ENCODE data around the gene ALPI. TPM values are rescaled to one million over a fixed set of nuclear protein-coding genes. Genes with fewer than 3 reads are reported as not detected.
A peak's percentile ranks its signal among the peaks of the same experiment; 100 is the strongest.
"Not testable (repeated sequence)": the region's sequence is repeated elsewhere in the genome, so short reads cannot be mapped to it uniquely, and the experiment has no call there.

ALPI gene
- total RNA-seq, 1 donor from 2014 or later = not detected

DNA sequence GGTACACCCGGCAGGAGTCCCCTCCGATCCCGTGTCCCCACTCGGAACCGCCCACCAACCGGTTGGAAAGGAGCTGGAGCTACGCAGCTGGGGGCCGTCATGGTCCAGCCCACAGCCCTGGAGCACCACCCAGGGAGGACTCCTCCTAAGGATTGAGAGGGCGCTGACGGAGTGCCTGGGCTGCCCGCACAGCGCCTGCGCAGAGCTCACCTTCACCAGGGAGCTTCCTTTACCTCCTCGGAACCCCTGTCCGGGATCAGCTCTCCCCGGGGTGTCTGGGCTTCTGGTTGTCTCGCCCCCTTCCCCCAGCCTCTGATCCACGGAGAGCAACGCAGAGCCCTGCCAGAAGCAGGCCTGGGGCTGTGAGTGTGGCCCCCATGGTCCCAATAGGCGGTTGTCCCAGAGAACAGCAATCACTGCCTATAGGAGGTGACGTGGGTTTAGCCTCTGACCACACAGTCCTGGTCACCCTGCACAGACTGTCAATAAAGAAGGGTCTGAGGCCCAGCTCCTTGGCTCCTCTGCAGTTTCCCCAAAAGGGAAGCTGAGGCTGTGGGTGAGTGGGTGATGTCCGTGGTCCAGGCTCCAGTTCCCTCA, 34.7 kb upstream of the ALPI start:
- peak; percentile 27 for ATAC-seq

DNA sequence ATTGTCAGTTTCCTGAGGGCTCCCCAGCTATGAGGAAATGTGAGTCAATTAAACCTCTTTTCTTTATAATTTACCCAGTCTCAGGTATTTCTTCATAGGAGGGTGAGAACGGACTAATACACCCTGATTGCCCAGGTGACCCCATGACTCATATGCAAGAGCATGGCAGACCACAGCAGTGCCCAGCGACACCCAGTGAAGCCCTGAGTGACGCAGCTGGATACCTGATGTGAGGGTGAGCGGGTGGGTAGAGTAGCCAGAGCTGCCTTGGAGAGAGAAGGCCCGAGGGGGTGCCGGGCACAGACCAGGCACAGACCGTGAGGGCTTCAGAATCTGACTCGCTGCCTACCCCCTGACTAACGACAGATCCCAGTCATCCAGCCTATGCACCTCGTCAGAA, 33.9 kb upstream of the ALPI start:
- no peak for ATAC-seq

DNA sequence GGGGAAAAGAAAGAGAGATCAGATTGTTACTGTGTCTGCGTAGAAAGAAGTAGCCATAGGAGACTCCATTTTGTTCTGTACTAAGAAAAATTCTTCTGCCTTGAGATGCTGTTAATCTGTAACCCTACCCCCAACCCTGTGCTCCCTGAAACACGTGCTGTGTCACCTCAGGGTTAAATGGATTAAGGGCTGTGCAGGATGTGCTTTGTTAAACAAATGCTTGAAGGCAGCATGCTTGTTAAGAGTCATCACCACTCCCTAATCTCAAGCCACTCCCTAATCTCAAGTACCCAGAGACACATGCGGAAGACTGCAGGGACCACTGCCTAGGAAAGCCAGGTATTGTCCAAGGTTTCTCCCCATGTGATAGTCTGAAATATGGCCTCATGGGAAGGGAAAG, 33.0 kb upstream of the ALPI start:
- ATAC-seq = not testable (repeated sequence)

GRCh38 chr2:232423407-232423806, 32.5 kb upstream of the ALPI start:
- not testable (repeated sequence) for ATAC-seq

DNA sequence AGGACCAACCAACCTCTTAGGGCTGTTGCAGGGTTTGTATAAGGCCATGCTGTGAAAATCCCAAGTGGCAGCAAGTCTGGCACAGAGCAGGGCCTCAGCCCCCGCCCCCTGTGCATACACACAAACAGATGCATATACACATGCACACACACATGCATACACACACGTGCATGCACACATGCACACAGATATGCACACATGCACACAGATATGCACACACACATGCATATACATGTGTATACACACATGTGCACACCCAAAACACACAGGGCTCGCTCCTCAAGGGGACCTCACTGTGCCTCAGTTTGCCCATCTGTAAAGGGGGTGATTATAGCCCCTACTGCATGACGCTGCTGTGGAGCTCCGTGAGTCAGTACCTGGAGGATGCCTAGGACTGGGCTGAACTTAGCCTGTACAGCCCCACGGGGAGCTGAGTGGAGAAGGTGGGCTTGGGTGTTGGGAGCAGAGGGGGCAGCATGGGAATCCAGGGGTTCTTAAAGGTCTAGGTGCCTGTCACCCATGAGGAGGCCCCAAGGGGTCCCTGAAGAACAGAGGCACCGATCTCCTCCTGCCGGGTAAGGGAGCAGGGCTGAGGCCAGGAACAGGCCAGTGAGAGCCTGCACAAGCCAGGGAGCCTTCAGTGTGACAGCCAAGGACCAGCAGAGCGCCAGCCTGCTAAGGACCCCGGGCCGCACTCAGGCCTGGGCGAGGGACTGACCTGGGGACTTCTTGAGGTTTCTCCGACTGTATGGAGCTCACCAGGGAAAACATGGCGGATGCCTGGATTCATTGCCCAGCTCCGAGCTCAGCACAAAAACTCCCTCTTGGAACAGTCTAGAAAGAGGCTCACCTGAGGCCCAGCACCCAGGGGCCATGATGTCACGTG, 24.0 kb upstream of the ALPI start:
- ATAC-seq = no peak

- ATAC-seq = peak; percentile 40
These were observed 23.3 kb upstream of the ALPI start for GRCh38 chr2:232432598-232433184.

GRCh38 chr2:232433622-232434021, 22.3 kb upstream of the ALPI start:
- not testable (repeated sequence) for ATAC-seq

DNA sequence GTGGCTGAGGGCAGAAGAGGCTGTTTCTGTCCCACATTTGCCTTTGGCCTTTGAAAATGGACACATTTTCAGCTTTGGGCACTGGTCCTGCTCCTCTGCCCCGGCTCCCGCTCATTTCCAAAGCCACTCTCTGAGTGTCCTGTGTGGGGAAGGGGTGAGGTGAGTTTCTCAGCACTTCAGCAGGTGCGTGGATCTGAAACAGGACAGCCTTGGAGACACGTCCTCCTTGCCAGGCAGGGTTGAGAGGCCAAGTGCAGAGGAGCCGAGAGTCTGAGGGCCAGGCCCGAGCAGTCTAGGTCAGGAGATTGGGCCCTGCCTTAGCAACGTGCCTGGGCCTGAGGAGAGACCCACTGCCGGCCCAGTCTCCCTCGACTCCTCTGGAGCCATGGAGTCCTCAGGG, 21.9 kb upstream of the ALPI start:
- no peak for ATAC-seq

DNA sequence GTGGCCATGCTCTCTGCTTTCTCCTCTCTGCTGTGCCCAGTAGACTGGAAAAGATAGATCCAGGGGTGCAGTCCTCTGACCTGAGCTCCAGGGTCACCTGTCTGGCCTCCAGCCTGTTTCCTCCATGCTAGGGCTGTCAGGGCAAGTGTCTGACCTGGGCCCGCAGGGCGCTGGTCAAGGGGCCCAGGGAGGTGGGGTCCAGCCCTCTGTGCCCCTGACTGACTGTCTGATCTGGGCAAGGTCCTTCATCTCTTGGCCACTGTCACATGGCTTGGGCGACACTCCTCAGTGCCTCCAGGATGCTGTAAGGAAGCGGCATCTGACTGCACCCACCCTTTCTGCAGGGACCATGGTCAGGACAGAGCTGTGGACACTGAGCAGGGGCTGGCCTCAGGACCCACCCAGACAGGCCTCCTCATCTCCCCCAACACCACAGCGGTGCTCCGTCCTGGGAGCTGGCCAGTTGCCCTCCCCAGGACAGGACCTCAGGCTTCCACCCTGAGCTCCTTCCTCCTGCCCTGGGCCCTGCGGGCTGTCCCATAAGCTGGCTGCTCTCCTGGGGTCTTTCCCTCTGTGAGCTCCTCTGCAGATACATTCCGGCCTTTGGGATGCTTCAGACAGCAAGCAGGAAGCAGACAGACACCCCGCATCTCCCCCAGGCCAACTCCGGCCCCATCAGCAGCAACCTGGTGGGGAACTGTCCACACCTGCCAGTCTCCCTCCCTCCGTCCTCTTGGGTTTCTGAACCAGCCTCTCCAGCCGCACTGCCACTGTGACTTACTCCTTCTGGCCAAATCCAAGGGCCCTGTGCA, 21.2 kb upstream of the ALPI start:
- ATAC-seq = no peak

DNA sequence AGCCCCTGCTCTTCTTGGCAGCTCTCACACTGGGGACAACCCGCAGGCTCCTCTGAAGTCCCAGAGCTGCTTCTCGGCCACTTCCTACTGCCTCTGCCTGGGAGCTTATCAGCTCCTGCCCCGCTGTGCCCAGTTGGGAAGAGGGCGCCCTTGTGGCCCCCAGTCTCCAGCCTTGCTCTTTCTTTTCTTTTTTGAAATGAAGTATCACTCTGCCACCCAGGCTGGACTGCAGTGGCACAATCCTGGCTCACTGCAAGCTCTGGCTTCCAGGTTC, 20.6 kb upstream of the ALPI start:
- ATAC-seq = no peak

DNA sequence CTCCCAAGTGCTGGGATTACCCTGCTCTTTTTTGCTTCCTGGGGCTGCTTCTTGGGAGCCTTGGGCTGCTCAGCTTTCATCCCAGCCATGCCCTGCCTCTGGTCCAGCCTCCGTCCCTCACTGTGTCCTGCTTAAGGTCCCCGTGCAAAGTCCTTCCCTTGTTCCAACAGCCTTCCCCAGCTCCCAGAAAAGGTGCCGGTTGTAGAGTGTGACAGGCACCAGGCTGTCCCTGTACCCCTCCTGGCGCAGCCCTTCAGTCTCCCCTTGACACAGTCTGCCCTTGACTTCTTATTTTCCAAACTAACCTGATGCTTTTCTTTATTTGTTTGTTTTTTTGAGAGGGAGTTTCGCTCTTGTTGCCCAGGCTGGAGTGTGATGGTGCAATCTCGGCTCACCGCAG, 20.1 kb upstream of the ALPI start:
- no peak for ATAC-seq

DNA sequence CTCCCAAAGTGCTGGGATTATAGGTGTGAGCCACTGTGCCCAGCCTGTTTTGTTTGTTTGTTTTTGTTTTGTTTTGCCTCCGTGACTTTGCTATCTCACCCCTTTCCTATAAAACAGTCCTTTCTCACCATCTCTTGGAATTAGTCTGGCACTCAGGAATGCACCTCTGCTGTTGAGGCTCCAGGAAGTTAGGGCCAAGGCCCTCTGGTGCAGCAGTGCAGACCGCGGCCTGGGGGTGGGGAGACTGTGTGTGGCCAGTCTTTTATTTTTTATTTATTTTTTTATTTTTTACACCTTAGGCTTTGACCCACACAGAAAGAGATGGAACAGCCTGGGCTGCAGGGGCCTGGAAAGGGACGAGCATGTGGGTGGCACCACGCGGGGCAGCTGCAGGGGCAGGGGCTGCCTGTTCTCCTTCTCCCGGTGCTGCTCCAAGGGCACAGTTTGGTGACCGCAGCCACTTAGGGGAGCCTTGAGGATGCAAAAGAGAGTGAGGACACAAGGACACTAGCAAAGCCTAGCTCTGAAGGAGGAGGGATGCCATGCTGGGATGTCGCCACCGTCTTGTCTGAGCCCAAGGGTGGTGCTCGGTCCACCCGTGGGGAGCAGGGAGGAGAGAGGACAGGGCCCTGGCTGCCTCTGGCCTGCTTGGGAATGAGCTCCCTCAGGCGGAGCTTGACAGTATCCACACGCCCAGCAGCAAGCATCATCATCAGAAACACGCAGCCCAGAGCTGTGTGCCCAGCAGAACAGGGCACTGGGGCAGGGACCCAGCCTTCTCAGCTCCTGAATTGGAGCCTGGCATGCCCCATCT, 19.4 kb upstream of the ALPI start:
- no peak for ATAC-seq

DNA sequence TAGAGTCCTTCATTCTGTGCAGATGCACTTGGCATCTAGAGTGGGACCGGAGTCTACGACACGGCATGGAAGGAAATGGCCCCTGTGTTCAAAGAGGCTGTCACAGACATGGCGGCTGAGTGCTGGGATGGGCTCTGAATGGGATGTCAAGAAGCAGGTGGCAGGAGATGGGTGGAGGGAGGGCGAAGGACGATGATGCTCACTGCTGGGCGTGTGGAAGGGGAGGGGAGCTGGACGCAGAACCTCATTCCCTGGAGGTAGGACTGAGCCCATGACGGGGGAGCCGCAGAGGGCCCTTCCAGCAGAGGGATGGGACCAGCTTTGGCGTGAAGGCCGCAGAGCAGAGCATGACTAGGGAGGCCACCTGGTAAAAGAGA, 18.8 kb upstream of the ALPI start:
- no peak for ATAC-seq

GRCh38 chr2:232438091-232438490, 17.9 kb upstream of the ALPI start:
- ATAC-seq = no peak

DNA sequence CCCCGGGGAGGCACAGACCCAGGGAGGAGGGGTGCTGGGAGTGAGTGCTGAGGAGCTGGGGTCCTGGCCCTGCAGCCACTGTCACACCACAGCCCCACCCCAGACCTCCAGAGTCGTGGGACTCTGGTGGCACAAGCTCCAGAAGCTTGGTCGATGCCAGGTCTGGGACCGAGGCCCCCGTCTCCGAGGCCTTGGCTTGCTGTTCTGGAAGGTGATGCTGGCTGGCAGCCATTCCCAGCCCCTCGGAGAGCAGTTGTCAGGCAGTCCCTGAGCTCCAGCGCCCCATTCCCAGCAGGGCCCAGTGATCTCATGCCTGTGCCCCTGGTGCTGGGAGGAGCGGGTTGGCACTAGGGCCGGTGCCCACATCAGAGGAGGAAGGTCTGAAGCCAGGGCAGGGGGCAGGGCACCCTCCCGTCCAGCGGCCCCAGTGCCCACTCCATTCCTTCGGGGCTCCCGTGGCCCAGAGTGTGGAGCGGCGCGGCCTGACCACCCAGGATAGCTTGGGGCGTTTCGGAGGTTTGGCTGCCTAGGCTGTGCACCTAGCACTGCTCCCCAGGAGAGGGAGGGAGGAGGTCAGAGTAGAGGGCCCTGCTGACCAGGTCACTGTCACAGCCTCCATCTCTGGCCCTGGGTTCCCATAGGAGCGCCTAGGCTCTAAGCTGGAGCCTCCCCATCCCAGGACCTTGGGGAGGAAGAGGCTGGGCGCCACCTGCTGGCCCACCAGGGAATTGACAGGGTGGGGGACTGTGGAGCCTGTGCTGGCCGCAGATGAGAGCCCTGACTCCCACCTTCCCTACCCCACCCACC, 16.8 kb upstream of the ALPI start:
- peak; percentile 61 for ATAC-seq

- ATAC-seq = no peak
These were observed 16.2 kb upstream of the ALPI start for GRCh38 chr2:232439758-232440135.

- peak; percentile 84 for ATAC-seq
These were observed 15.5 kb upstream of the ALPI start for GRCh38 chr2:232440220-232441018.

DNA sequence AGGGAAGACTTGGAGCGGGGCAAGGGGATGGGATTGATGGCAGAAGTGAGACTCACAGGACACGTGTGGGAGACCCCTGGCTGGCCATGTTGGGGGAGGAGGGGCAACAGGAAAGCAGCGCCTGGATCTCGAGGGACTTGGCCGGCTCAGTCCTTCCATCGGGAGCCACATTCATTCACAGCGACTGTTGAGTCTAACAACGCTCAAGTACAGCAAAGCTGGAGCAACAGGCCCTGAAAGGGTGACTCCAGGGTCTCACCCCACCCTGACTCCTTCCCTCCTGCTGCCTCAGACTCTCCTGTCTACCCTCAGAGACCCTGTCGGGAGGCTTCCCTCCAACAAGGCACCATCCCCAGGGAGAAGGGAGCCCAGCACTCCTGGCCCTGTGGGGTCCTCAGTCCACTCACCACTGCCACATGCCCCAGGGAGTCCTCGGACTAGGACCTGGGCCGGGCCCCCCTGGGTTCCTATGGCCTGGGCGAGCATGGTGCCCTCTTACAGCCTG, 14.8 kb upstream of the ALPI start:
- ATAC-seq = no peak

- ATAC-seq = not testable (repeated sequence)
These were observed 14.0 kb upstream of the ALPI start for GRCh38 chr2:232441922-232442321.

DNA sequence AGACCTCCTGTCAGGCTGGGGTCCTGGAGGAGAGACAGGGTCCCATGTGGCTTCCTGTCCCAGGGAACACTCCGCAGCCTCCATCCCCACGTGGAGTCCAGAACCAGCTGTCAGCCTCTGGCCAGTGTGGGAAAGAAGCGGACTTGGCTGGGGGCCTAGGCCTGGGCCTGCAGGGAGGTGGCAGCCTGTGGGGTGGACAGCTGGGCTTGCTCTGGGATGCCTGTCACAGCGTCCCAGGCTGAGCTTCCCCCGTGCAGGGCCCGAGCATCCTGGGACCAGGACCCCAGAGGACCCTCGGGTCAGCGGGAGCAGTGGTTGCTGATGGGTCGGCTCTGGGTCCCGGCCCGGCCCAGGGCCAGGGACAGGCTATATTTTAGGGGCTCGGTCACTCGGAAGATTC, 13.5 kb upstream of the ALPI start:
- ATAC-seq = not testable (repeated sequence)
